Measurements from ENCODE around the gene DAGLA. TPM values are rescaled to one million over a fixed set of nuclear protein-coding genes. Genes with fewer than 3 reads are reported as not detected.
A peak's percentile ranks its signal among the peaks of the same experiment; 100 is the strongest.

The DAGLA gene
- total RNA-seq, 1 donor from 2014 or later, result 6.0 TPM

- Histone ChIP-seq H3K4me1 (peaks cover 56% of the 10 kb centered on the region), H3K9me3 (no peaks in the 10 kb centered on the region), H3K4me3 (no peak overlapping the region), H3K27ac (peak overlapping the region; percentile 24), H3K36me3 (no peaks in the 10 kb centered on the region), H3K27me3 (no peaks in the 10 kb centered on the region)
- peak; percentile 74 for DNase-seq
- intact Hi-C loops (cut with DNase I), result no loop called here
- TF ChIP-seq CTCF (IDR thresholded peaks at IDR 0.05), result no peak
- peak; percentile 24 for ATAC-seq
Measured at GRCh38 chr11:61699737-61700160, 19.6 kb downstream of the DAGLA start.

DNA sequence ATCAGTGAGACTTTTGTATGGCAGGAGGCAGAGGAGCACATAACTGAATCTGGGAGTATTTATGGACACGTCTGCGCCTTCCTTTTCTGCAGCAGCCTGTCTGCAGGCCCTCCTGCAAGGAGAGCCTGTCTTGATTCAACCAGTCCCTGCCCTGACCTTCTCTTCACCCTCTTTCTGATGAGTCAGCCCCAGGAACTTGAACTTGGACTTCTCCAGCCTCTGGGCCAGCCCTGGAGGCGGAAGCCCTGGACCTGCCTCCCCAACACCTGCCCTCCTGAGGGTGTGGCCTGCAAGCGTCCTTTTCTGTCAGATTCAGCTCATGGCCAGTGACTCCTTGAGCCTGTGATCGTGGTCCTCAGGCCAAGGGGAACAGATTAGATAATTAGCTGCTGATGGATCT is 20.0 kb downstream of the DAGLA start:
- Histone ChIP-seq H3K9me3 (no peaks in the 10 kb centered on the region), H3K36me3 (no peaks in the 10 kb centered on the region), H3K4me3 (no peak overlapping the region), H3K27ac (peak overlapping the region; percentile 24), H3K4me1 (peaks cover 52% of the 10 kb centered on the region), H3K27me3 (no peaks in the 10 kb centered on the region)
- ATAC-seq, result peak; percentile 65
- DNase-seq, result peak; percentile 76
- intact Hi-C loops (cut with DNase I), result no loop called here
- TF ChIP-seq CTCF (IDR thresholded peaks at IDR 0.05), result no peak

GRCh38 chr11:61700720-61701119 is 20.5 kb downstream of the DAGLA start:
- Histone ChIP-seq H3K4me3 (no peak overlapping the region), H3K4me1 (peaks cover 48% of the 10 kb centered on the region)
- intact Hi-C loops (cut with DNase I), result no loop called here

DNA sequence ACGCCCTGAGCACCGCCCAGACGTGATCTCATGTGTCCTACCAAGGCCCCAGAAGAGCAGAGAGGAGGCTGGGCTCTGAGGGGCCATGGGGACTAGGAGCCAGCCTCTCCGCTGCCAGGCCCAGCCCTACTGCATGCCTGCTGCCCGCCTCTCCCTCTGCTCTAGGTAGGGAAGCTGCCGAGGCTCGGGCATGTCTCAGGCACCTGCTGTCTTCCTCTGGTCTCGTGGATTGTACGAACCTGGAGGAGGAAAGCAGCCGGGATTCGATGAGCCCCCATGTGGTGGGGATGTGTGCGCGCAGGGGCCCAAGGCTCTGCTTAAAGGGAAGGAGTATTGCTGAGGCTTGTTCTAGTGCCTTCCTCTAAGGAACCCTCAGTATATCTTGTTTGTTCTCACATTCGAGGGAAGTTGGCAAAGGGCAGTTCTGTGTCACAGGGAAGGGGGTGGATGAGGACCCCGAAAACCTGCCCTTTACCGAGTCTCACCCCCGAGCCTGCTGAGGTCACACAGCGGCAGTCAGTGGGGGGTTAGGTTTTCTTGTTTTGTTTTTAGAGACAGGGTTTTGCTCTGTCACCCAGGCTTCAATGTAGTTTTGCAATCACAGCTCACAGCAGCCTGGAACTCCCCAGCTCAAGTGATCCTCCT is 21.2 kb downstream of the DAGLA start:
- Histone ChIP-seq H3K4me3 (no peak overlapping the region), H3K27me3 (no peaks in the 10 kb centered on the region), H3K36me3 (no peaks in the 10 kb centered on the region), H3K9me3 (no peaks in the 10 kb centered on the region), H3K4me1 (peaks cover 41% of the 10 kb centered on the region), H3K27ac (peak overlapping the region; percentile 17)
- peak; percentile 29 for ATAC-seq
- no peak for DNase-seq
- intact Hi-C loops (cut with DNase I), result no loop called here
- TF ChIP-seq CTCF (IDR thresholded peaks at IDR 0.05), result peak; percentile 22

More at GRCh38 chr11:61700720-61701119, 20.5 kb downstream of the DAGLA start:
- no peak for TF ChIP-seq CTCF (IDR thresholded peaks at IDR 0.05)
- H3K27ac ChIP-seq, result peak overlapping the region; percentile 17
- no peak for ATAC-seq
- no peaks in the 10 kb centered on the region for H3K9me3 ChIP-seq
- no peak for DNase-seq
- H3K27me3 ChIP-seq, result no peaks in the 10 kb centered on the region
- no peaks in the 10 kb centered on the region for H3K36me3 ChIP-seq

DNA sequence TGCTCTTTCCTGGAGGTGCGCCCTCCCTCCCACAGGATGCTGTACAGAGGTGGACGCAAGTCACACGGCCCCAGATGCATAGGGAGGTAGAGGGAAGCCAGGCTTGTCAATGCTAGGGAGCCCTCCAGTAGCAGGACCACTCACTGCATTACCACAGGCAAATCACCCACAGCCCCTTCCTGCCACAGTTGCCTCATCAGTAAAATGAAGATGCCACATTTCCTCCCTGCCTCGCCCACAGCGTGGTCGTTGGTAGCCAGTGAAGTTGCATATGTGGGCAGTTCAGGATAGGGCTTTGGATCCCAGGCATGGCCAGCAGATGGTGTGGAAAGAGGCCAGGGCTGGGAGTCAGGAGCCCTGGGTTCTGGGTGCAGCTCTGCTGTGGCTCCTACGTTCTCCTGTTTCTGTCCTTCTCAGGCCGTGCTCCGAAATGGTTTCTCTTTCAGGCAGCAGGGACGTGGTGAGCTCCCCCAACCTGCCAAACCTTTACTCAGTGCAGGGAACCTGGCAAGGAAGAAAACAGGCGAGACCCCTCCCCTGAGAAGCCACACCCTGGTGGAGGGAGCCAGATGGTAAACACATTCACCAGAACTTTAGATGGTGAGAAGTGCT is 22.6 kb downstream of the DAGLA start:
- no peaks in the 10 kb centered on the region for H3K9me3 ChIP-seq
- TF ChIP-seq CTCF (IDR thresholded peaks at IDR 0.05), result no peak
- H3K4me1 ChIP-seq, result peaks cover 28% of the 10 kb centered on the region
- H3K27ac ChIP-seq, result no peak overlapping the region
- no peak for ATAC-seq
- intact Hi-C loops (cut with DNase I), result no loop called here
- no peak for DNase-seq
- H3K27me3 ChIP-seq, result no peaks in the 10 kb centered on the region
- no peak overlapping the region for H3K4me3 ChIP-seq
- no peaks in the 10 kb centered on the region for H3K36me3 ChIP-seq

Data from upper lobe of right lung (tissue), 1 donor.